Stimulated activated CD4-positive, alpha-beta T cell treated with anti-CD3 and anti-CD28 coated beads, Interleukin-4, amount 100 ng/mL, for 48 hours (primary cell): Measurements from ENCODE around the gene COG7.

Experiments used
- DNase-seq, 2 donors: peaks; one replicate each; pipeline ENCODE4 v3.0.0-alpha.2; 2020; ENCODE audit warnings: low read depth in 2 of 2

The COG7 gene

GRCh38 chr16:23359092-23359760 is 93.8 kb downstream of the COG7 start:
- no peak for DNase-seq

- DNase-seq: no peak
These were observed 95.2 kb downstream of the COG7 start for GRCh38 chr16:23357761-23358290.

DNA sequence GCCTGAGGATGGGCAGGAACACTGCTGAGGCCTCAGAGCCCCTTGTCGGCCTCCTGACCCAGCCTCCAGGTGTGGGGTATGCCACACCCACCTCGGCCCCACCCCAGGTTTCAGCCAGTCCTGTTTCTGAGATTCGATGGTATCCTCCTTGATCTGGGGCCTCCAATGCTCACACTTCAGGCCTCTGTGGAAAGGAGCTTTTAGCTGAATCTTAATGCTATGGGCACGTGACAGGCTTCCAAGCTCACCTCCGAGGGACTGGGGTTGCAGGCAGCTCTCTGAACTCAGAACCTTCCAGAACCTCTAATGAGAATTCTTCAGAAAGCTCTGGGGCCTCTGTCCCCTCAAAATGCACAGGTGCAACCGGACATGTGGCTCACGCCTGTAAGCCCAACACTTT is 96.0 kb downstream of the COG7 start:
- DNase-seq: no peak

- no peak for DNase-seq
These were observed 97.8 kb downstream of the COG7 start for GRCh38 chr16:23355106-23355670.

DNA sequence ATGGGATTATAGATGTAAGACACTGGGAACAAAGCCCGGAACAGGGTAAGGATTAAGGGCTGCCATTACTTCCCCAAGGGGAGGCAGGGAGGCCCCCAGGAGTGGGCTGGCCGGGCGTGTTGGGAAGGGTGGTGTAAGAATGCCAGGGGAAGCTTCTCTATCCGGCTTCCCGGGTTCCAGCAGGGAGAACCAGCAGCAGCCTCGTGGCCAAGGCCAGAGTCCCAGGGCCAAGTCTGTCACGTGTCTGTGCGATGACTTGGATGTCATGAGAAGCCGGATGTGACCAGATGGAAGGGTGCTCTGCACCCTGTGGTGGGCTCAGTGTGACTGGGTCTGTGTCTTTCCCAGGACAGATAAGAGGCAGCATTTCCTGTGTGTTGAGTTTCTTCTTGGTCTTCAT is 98.7 kb downstream of the COG7 start:
- no peak for DNase-seq

GRCh38 chr16:23353440-23353839 is 99.5 kb downstream of the COG7 start:
- DNase-seq: no peak

GRCh38 chr16:23351360-23351759 is 101.6 kb downstream of the COG7 start:
- no peak for DNase-seq

GRCh38 chr16:23348579-23349469 is 104.2 kb downstream of the COG7 start:
- no peak for DNase-seq

DNA sequence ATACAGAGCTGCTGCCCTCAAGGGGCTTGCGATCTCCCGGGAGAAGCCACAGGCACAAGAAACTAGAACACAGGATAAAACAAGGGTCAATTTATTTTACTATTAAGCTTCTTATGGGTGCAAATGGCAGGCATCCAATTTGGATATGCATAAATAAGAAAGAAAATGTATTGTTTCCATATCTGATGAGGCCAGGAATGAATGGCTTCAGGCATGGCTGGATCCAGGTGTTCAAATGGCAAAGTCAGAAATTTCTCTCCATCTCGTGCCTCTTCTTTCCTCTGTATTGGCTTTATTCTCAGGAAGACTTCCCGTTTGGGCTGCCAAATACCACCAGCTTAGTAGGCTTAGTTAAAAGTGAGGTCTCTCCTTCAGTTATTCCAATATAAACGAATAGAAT is 107.8 kb downstream of the COG7 start:
- DNase-seq: no peak

GRCh38 chr16:23343643-23344612 is 109.1 kb downstream of the COG7 start:
- no peak for DNase-seq

GRCh38 chr16:23342083-23342640 is 110.8 kb downstream of the COG7 start:
- no peak for DNase-seq

GRCh38 chr16:23339787-23340186 is 113.2 kb downstream of the COG7 start:
- DNase-seq: no peak
